Kidney (tissue), 14 donors: Measurements from ENCODE around the gene PEF1. TPM values are rescaled to one million over a fixed set of nuclear protein-coding genes. Genes with fewer than 3 reads are reported as not detected.

Experiments used
- DNase-seq, 5 donors: peaks; one replicate each; pipeline ENCODE4 v3.0.0-alpha.2; 2013 to 2020
- FAIRE-seq: peaks from 2 replicates; lab custom pipeline; 2012; peaks lifted over from hg19 to GRCh38; lab: Jason Lieb, UNC
- H3K27ac ChIP-seq, 2 donors: one replicate each; pipeline ENCODE4 v1.7.0; 2013; ENCODE audit warnings: low read depth in 2 of 2, low read length in 2 of 2, inconsistent platforms in 1 of 2
- H3K27me3 ChIP-seq: one replicate; pipeline ENCODE4 v1.7.1; 2013; ENCODE audit warnings: low read length, inconsistent platforms; ENCODE audit not compliant: control insufficient read depth, insufficient read depth
- H3K36me3 ChIP-seq, 3 donors: one replicate each; pipeline versions ENCODE4 v1.7.0 to v1.7.1; 2013; ENCODE audit warnings: low read length in 3 of 3, control low read depth in 1 of 3, inconsistent platforms in 1 of 3; ENCODE audit not compliant: insufficient read depth in 3 of 3, control insufficient read depth in 2 of 3
- H3K4me1 ChIP-seq, 3 donors: one replicate each; pipeline versions ENCODE4 v1.7.0 to v1.7.1; 2013; ENCODE audit warnings: low read length in 3 of 3, inconsistent platforms in 1 of 3, low read depth in 1 of 3; ENCODE audit not compliant: control insufficient read depth in 2 of 3, insufficient read depth in 2 of 3
- H3K4me3 ChIP-seq, 3 donors: one replicate each; pipeline versions ENCODE4 v1.7.0 to v1.8.1; 2013; ENCODE audit warnings: low read length in 3 of 3, control low read depth in 1 of 3, inconsistent platforms in 1 of 3
- H3K9ac ChIP-seq, 3 donors: one replicate each; pipeline versions ENCODE4 v1.7.0 to v1.7.1; 2013; ENCODE audit warnings: low read length in 3 of 3, control low read depth in 1 of 3, inconsistent platforms in 1 of 3
- H3K9me3 ChIP-seq, 3 donors: one replicate each; pipeline versions ENCODE4 v1.7.0 to v1.7.1; 2013; ENCODE audit warnings: low read length in 3 of 3, control low read depth in 1 of 3, inconsistent platforms in 1 of 3; ENCODE audit not compliant: control insufficient read depth in 2 of 3, insufficient read depth in 1 of 3
- intact Hi-C: fragments of 100-400 bp; cut with DNase I; formaldehyde crosslinking; loops from one replicate; pipeline ENCODE4 v1.11.1; 2022
- polyA plus RNA-seq: library from polyadenylated mRNA; stranded (reverse); fragments of 350-450 nt; fragmentation: Illumina TruSeq; extraction: RNeasy Lipid Tissue Mini Kit (QIAGEN cat#74804); gene quantifications from one replicate; pipeline ENCODE4 v1.2.3, GENCODE V29; 2014; ENCODE audit warnings: low read depth, low replicate concordance; ENCODE audit not compliant: insufficient read depth
- total RNA-seq: library from RNA; stranded (reverse); fragmentation: NEBNext Ultra II Directional; extraction: Animal tissue kit (Norgen Biotek cat#: 25700); gene quantifications from one replicate; pipeline ENCODE4 v1.2.1, GENCODE V29; 2021
- TF ChIP-seq, protein P1 (sequence below): IDR thresholded peaks from 3 replicates; pipeline ENCODE4 v1.5.1; 2012; ENCODE audit warnings: mild to moderate bottlenecking, moderate library complexity, borderline replicate concordance; ENCODE audit not compliant: insufficient read depth; ENCODE audit errors: extremely low read depth
- donor health status: control.
- donor health status: control.
- donor health status: control.
- donor health status: control.
- donor health status: control.
- donor health status: DM: yes; HTN: yes; CAD: no.
- donor health status: Normal renal cell carcinoma (clear cell type).

Gene PEF1
- total and polyA plus RNA-seq, 2 donors from 2014 or later: 69.0 to 120 TPM

DNA sequence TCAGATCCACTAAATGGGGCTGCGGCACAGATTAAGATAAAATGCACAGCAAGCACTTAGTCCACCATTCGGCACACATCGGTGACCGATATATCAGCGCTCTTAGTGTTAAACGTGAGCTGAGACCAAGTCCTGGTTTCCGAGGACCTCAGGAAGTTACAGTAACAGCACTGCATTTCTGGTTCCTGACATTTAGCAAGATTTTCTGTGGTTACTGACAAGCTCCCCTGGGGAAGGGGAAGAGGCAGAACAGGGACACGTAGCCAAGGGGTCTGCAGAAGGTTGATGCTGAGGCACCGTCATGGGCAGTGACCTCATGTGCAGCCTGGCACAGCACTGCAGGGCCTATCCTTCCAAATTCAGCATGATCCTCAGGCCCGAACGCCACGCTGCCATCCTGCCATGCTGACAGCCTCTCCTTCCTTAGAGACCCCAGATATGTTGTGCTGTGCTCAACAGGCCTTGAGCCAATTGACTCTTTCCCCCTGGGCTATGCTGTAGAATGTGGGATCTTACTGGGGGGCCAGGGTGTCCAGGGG lies 13.4 kb upstream of the PEF1 start:
- TF ChIP-seq, protein P1, sequence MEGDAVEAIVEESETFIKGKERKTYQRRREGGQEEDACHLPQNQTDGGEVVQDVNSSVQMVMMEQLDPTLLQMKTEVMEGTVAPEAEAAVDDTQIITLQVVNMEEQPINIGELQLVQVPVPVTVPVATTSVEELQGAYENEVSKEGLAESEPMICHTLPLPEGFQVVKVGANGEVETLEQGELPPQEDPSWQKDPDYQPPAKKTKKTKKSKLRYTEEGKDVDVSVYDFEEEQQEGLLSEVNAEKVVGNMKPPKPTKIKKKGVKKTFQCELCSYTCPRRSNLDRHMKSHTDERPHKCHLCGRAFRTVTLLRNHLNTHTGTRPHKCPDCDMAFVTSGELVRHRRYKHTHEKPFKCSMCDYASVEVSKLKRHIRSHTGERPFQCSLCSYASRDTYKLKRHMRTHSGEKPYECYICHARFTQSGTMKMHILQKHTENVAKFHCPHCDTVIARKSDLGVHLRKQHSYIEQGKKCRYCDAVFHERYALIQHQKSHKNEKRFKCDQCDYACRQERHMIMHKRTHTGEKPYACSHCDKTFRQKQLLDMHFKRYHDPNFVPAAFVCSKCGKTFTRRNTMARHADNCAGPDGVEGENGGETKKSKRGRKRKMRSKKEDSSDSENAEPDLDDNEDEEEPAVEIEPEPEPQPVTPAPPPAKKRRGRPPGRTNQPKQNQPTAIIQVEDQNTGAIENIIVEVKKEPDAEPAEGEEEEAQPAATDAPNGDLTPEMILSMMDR: no peak
- no peak overlapping the region for H3K4me3 ChIP-seq
- FAIRE-seq: no peak
- intact Hi-C loops: no loop called here
- H3K27me3 ChIP-seq: no peaks in the 10 kb centered on the region
- H3K4me1 ChIP-seq: no peaks in the 10 kb centered on the region
- H3K9ac ChIP-seq: no peak overlapping the region
- no peak for DNase-seq
- no peak overlapping the region for H3K27ac ChIP-seq
- no peaks in the 10 kb centered on the region for H3K9me3 ChIP-seq
- H3K36me3 ChIP-seq: no peaks in the 10 kb centered on the region

DNA sequence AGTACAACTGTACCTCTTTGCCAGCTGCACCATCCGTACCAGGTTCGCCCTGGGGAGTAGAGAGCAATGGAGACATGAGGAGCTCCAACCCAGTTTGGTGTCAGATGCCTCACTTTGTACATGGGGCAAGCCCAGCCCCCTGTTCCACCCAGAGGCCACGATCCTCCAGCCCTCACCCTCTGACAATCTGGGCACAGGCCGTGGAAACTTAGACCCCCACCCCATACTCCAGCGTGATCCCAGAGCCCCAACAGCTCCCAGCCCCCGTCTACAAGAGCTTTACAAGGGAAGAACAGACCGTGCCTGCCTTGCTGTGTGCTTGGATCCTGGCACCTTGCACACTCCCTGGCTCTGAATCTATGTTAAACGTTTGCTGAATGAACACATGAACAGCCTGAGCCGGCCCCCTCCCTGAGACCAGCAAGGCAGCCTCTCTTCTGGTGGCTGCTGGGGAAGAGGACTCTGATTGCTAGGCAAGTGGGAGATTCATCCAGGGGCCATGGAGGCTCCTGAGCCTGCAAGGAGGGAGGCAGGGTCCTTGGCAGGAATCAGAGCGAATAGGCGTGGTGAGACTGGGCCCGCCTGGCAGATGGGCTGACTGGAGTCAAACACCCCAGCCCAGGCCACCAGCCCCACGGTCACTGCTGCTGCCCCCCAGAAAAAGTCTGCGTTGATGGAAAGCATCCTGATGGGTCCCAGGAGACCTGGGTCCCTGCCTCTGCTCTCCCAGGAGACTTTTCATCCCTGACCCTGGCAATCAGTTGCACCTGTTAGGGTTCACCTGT lies 12.5 kb upstream of the PEF1 start:
- Histone ChIP-seq H3K27ac (no peak overlapping the region), H3K4me3 (no peak overlapping the region), H3K9me3 (no peaks in the 10 kb centered on the region), H3K27me3 (no peaks in the 10 kb centered on the region), H3K4me1 (no peaks in the 10 kb centered on the region), H3K9ac (no peak overlapping the region), H3K36me3 (no peaks in the 10 kb centered on the region)
- TF ChIP-seq, protein P1: no peak
- intact Hi-C loops: no loop called here
- FAIRE-seq (no peak), DNase-seq (no peak)

DNA sequence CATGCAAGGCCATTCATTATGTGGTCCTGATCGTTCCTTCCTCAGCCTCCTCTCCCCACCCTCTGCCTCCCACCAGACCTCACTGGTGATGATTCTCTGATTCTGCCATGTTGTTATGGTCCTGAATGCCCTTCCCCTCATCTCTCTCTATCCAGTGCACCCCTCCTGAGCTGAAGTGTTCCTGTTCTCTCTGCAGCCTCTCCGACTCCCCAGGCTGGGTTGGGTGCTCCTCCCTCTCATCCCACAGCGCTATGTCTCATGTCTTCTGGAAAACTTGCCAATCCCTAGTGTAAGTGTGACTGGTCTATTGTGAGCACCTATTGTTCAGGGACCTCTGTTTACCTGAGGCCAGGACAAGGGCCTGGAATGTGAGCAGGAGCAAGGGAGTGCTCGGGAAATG lies 11.1 kb upstream of the PEF1 start:
- TF ChIP-seq, protein P1: no peak
- Histone ChIP-seq H3K36me3 (no peaks in the 10 kb centered on the region), H3K9ac (no peak overlapping the region), H3K27me3 (no peaks in the 10 kb centered on the region), H3K4me1 (no peaks in the 10 kb centered on the region), H3K27ac (no peak overlapping the region), H3K4me3 (no peak overlapping the region), H3K9me3 (no peaks in the 10 kb centered on the region)
- no peak for DNase-seq
- intact Hi-C loops: no loop called here
- FAIRE-seq: no peak
